Neuronal stem cell (in vitro differentiated cells): Measurements from ENCODE around the gene CFAP44.

Experiments
- DNase-seq: peaks from one replicate; pipeline ENCODE4 v3.0.0-alpha.2; 2013; ENCODE audit warnings: low spot score
- H2AFZ ChIP-seq: one replicate; pipeline ENCODE4 v1.6.1; 2013; ENCODE audit warnings: mild to moderate bottlenecking, low read length, inconsistent platforms
- H2AK5ac ChIP-seq: 2 replicates; pipeline ENCODE4 v1.6.1; 2013; ENCODE audit warnings: low read depth, mild to moderate bottlenecking, inconsistent platforms, low read length, moderate library complexity, mixed read lengths
- H2BK120ac ChIP-seq: 2 replicates; pipeline ENCODE4 v1.6.1; 2013; ENCODE audit warnings: low read depth, mild to moderate bottlenecking, inconsistent platforms, low read length, moderate library complexity, mixed read lengths
- H2BK12ac ChIP-seq: one replicate; pipeline ENCODE4 v1.6.1; 2013; ENCODE audit warnings: low read length, inconsistent platforms
- H2BK15ac ChIP-seq: 2 replicates; pipeline ENCODE4 v1.6.1; 2013; ENCODE audit warnings: mild to moderate bottlenecking, low read length, inconsistent platforms, mixed read lengths
- H2BK5ac ChIP-seq: one replicate; pipeline ENCODE4 v1.6.1; 2013; ENCODE audit warnings: inconsistent platforms, mild to moderate bottlenecking, low read length, moderate library complexity
- H3K14ac ChIP-seq: one replicate; pipeline ENCODE4 v1.6.1; 2013; ENCODE audit warnings: low read length, inconsistent platforms
- H3K18ac ChIP-seq: 2 replicates; pipeline ENCODE4 v1.6.1; 2013; ENCODE audit warnings: low read length, inconsistent platforms
- H3K23ac ChIP-seq: 2 replicates; pipeline ENCODE4 v1.6.1; 2013; ENCODE audit warnings: low read depth, mild to moderate bottlenecking, mixed read lengths, low read length, inconsistent platforms; ENCODE audit not compliant: poor library complexity
- H3K27ac ChIP-seq: replicated peaks from 3 replicates; pipeline ENCODE4 v1.5.1; 2013; ENCODE audit warnings: low read length, inconsistent platforms
- H3K27me3 ChIP-seq, 3 experiments: 2 replicates each; pipeline ENCODE4 v1.6.1; 2013; ENCODE audit warnings: low read length in 3 of 3, mild to moderate bottlenecking in 2 of 3, inconsistent platforms in 1 of 3, low read depth in 1 of 3, mixed read lengths in 1 of 3, moderate library complexity in 1 of 3; ENCODE audit not compliant: control insufficient read depth in 3 of 3, insufficient read depth in 3 of 3
- H3K36me3 ChIP-seq, 2 donors: replicated peaks in 1 of 2; 2 replicates each; pipeline ENCODE4 v1.6.1; 2013; ENCODE audit warnings: low read length in 2 of 2; ENCODE audit not compliant: control insufficient read depth in 2 of 2, insufficient read depth in 2 of 2
- H3K4ac ChIP-seq: 2 replicates; pipeline ENCODE4 v1.6.1; 2013; ENCODE audit warnings: inconsistent platforms, mild to moderate bottlenecking, low read length, moderate library complexity
- H3K4me1 ChIP-seq, 2 donors: 1 replicate in 1 of 2; 2 replicates in 1 of 2; pipeline ENCODE4 v1.6.1; 2013; ENCODE audit warnings: low read length in 2 of 2, low read depth in 1 of 2; ENCODE audit not compliant: control insufficient read depth in 2 of 2, insufficient read depth in 1 of 2
- H3K4me2 ChIP-seq: one replicate; pipeline ENCODE4 v1.6.1; 2013; ENCODE audit warnings: mild to moderate bottlenecking, low read length, inconsistent platforms; ENCODE audit not compliant: insufficient read depth, poor library complexity, severe bottlenecking
- H3K4me3 ChIP-seq, 2 donors: 2 replicates each; pipeline ENCODE4 v1.5.1; 2013; ENCODE audit warnings: low read length in 2 of 2, mild to moderate bottlenecking in 2 of 2, inconsistent platforms in 1 of 2, moderate library complexity in 1 of 2
- H3K79me1 ChIP-seq: one replicate; pipeline ENCODE4 v1.6.1; 2013; ENCODE audit warnings: low read depth, mild to moderate bottlenecking, inconsistent platforms, low read length, moderate library complexity
- H3K9ac ChIP-seq: one replicate; pipeline ENCODE4 v1.6.1; 2013; ENCODE audit warnings: mild to moderate bottlenecking, low read depth, low read length, inconsistent platforms; ENCODE audit not compliant: poor library complexity
- H3K9me3 ChIP-seq, 2 donors: replicated peaks in 1 of 2; 2 replicates each; pipeline versions ENCODE3 to v1.6.1; 2013; ENCODE audit warnings: low read length in 2 of 2, mild to moderate bottlenecking in 2 of 2, inconsistent platforms in 1 of 2, low read depth in 1 of 2, mixed read lengths in 1 of 2, moderate library complexity in 1 of 2; ENCODE audit not compliant: control insufficient read depth in 2 of 2, insufficient read depth in 1 of 2
- H4K8ac ChIP-seq: one replicate; pipeline ENCODE4 v1.6.1; 2013; ENCODE audit warnings: low read depth, mild to moderate bottlenecking, inconsistent platforms, low read length, moderate library complexity
- H4K91ac ChIP-seq: one replicate; pipeline ENCODE4 v1.6.1; 2013; ENCODE audit warnings: low read length, low read depth, mild to moderate bottlenecking, inconsistent platforms; ENCODE audit not compliant: poor library complexity
- WGBS, 2 donors: extraction: QIAGEN DNeasy Blood & Tissue Kit; methylation state at CpG; one replicate each; pipeline ENCODE4 v1.1.7; 2013; ENCODE audit warnings: missing lambda C conversion rate in 2 of 2, mixed read lengths in 1 of 2; ENCODE audit not compliant: insufficient read length in 2 of 2, insufficient replicate concordance in 1 of 2; ENCODE audit errors: extremely low coverage in 2 of 2; 5-methylcytosine and 5-hydroxymethylcytosine counted together

Gene CFAP44

DNA sequence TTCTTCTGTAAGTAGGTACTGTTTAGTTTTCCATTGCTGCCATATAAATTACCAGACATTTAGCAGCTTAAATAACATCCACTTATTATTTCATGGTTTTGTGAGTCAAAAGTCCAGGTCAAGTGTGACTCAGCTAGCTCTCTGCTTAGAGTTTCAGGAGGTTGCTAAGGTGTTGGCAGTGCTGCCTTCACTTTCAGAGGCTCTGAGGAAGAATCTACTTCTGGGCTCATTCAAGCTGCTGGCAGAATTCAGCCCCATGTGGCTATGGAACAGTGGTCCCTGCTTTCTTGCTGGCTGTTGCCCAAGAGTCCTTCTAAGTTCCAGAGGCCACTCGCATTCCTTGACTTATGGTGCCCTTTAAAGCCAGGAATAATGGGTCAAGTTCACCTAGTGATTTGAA, 4.5 kb downstream of the CFAP44 start:
- DNase-seq = no peak
- no peaks in the 10 kb centered on the region for H3K79me1 ChIP-seq
- peaks cover 0 to 4% of the 10 kb centered on the region in 2 donors for H3K4me1 ChIP-seq
- H3K4me3 ChIP-seq = no peak overlapping the region
- H2BK15ac ChIP-seq = no peak overlapping the region
- H3K23ac ChIP-seq = no peak overlapping the region
- H4K8ac ChIP-seq = no peak overlapping the region
- H3K27ac ChIP-seq = no peak overlapping the region
- no peak overlapping the region for H3K9ac ChIP-seq
- no peak overlapping the region for H2BK5ac ChIP-seq
- H3K14ac ChIP-seq = no peak overlapping the region
- H3K18ac ChIP-seq = no peak overlapping the region
- peaks cover 0 to 19% of the 10 kb centered on the region in 2 donors for H3K36me3 ChIP-seq
- H3K27me3 ChIP-seq = no peaks in the 10 kb centered on the region
- no peak overlapping the region for H3K4me2 ChIP-seq
- no peaks in the 10 kb centered on the region for H3K9me3 ChIP-seq
- H4K91ac ChIP-seq = no peak overlapping the region
- H2BK120ac ChIP-seq = no peak overlapping the region
- H2BK12ac ChIP-seq = no peak overlapping the region
- no peak overlapping the region for H3K4ac ChIP-seq
- H2AFZ ChIP-seq = no peak overlapping the region
- WGBS, 2 donors = no CpG with 5 or more reads among the region's 1 CpG
- no peak overlapping the region for H2AK5ac ChIP-seq

DNA sequence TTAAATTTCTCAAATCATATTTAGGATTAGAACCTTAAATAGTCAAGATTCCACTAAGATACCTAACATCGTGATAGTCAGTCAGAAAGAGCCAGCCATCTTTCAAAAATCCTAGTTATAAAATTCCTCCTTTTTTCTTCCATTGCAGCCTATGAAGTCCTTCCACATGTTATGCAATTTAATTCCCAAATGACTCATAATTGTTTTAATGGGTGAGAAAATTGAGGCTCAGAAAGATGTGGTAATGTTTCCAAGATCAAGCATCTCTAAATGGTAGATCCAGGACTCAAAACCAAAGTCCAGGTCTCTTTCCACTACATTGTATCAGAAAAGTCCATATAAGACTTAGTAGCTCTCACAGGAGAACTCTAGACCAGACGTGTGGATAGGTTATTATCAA, 9.5 kb downstream of the CFAP44 start:
- Histone ChIP-seq H3K18ac (no peak overlapping the region), H3K27me3 (no peaks in the 10 kb centered on the region), H3K4me3 (no peak overlapping the region), H4K8ac (no peak overlapping the region), H2BK120ac (no peak overlapping the region), H3K14ac (no peak overlapping the region), H3K4me2 (no peak overlapping the region), H4K91ac (no peak overlapping the region), H2AK5ac (no peak overlapping the region), H3K4me1 (no peaks in the 10 kb centered on the region), H3K9me3 (peaks cover 0 to 3% of the 10 kb centered on the region in 2 donors), H3K4ac (no peak overlapping the region), H3K36me3 (peaks cover 0 to 13% of the 10 kb centered on the region in 2 donors), H2BK12ac (no peak overlapping the region), H2BK15ac (no peak overlapping the region), H3K27ac (no peak overlapping the region), H2AFZ (no peak overlapping the region), H3K79me1 (no peaks in the 10 kb centered on the region), H2BK5ac (no peak overlapping the region), H3K23ac (no peak overlapping the region), H3K9ac (no peak overlapping the region)
- no peak for DNase-seq
- WGBS, 2 donors = no CpG with 5 or more reads among the region's 2 CpGs

DNA sequence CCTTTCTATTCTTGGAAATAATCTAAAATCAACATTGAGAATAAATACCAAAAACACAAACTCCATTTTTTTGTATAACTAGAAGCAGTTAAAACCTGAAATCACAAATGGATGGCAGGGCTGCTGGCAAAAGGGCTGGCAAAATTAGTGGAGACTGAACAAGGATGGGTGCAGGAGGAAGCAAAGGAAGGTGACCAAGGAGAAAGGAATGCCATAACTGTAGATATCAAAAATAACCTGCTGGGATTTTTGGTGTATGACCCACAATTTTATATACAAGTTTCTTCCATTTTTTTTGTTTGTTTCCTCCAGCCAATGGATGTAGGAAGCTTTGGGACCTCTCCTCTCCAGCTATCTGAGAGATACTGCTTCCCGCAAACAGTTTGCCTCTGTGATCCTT, 12.7 kb downstream of the CFAP44 start:
- Histone ChIP-seq H3K36me3 (peaks cover 2 to 37% of the 10 kb centered on the region in 2 donors), H2AK5ac (no peak overlapping the region), H3K4me3 (no peak overlapping the region), H2BK15ac (no peak overlapping the region), H3K14ac (no peak overlapping the region), H2BK5ac (no peak overlapping the region), H3K4me2 (no peak overlapping the region), H3K4me1 (no peaks in the 10 kb centered on the region), H2BK120ac (no peak overlapping the region), H4K91ac (no peak overlapping the region), H3K9me3 (peaks cover 3 to 19% of the 10 kb centered on the region in 2 donors), H2AFZ (no peak overlapping the region), H3K27me3 (no peaks in the 10 kb centered on the region), H2BK12ac (no peak overlapping the region), H3K27ac (no peak overlapping the region), H3K23ac (no peak overlapping the region), H3K18ac (no peak overlapping the region), H3K79me1 (no peaks in the 10 kb centered on the region), H3K9ac (no peak overlapping the region), H3K4ac (no peak overlapping the region), H4K8ac (no peak overlapping the region)
- DNase-seq = no peak
- WGBS, 2 donors = no CpG with 5 or more reads among the region's 1 CpG

DNA sequence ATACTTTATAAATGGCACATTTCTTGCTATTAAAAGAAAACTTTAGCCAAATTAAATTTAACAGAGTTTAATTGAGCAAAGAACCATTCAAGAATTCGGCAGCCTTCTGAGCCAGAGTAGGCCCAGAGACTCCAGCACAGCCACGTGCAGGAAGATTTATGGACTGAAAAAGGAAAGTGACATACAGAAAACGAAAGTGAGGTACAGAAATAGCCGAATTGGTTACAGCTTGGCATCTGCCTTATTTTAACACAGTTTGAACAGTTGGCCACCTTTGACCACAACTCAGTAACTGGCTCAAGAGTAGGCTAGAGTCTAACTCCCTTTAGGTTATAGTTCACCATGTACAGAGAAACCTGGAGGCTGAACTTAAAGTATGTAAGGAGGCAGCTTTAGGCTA, 17.6 kb downstream of the CFAP44 start:
- Histone ChIP-seq H3K4me3 (no peak overlapping the region), H4K91ac (no peak overlapping the region), H3K27ac (no peak overlapping the region), H3K9ac (no peak overlapping the region), H2BK15ac (no peak overlapping the region), H3K36me3 (peaks cover 2 to 39% of the 10 kb centered on the region in 2 donors), H3K18ac (no peak overlapping the region), H3K4me1 (no peaks in the 10 kb centered on the region), H3K79me1 (no peaks in the 10 kb centered on the region), H2AFZ (no peak overlapping the region), H4K8ac (no peak overlapping the region), H2BK120ac (no peak overlapping the region), H3K27me3 (no peaks in the 10 kb centered on the region), H3K14ac (no peak overlapping the region), H2BK5ac (no peak overlapping the region), H2AK5ac (no peak overlapping the region), H3K4me2 (no peak overlapping the region), H2BK12ac (no peak overlapping the region), H3K9me3 (peaks cover 3 to 19% of the 10 kb centered on the region in 2 donors), H3K23ac (no peak overlapping the region), H3K4ac (no peak overlapping the region)
- DNase-seq = no peak
- WGBS, 2 donors = no CpG with 5 or more reads among the region's 4 CpGs
